ENCODE measurements around the gene KIAA0930. TPM values are rescaled to one million over a fixed set of nuclear protein-coding genes. Genes with fewer than 3 reads are reported as not detected.

KIAA0930 gene
- total RNA-seq, 1 experiment from 2014 or later = 55.5 TPM

GRCh38 chr22:45235851-45236342 lies 4.8 kb downstream of the KIAA0930 start:
- Histone ChIP-seq H3K4me1 (replicated peaks; ENCODE audit: insufficient read depth) (peaks cover 8% of the 10 kb centered on the region), H3K79me2 (ENCODE audit: low read depth) (peaks cover 9% of the 10 kb centered on the region; the same call in 1 of the 2 replicates), H3K27me3 (ENCODE audit: insufficient read depth, low read depth) (no peaks in the 10 kb centered on the region), H3K9me3 (ENCODE audit: insufficient read depth, low read depth) (no peaks in the 10 kb centered on the region), H4K20me1 (ENCODE audit: insufficient read depth) (peaks cover 11% of the 10 kb centered on the region; the same call in 1 of the 2 replicates), H3K4me2 (no peak overlapping the region), H3K36me3 (ENCODE audit: low read depth) (no peaks in the 10 kb centered on the region), H2AFZ (no peak overlapping the region), H3K9me2 (ENCODE audit: insufficient read depth) (no peaks in the 10 kb centered on the region), H3F3A (ENCODE audit: insufficient read depth, low read depth) (no peaks in the 10 kb centered on the region), H3K4me3 (no peak overlapping the region), H3K27ac (no peak overlapping the region)
- no TSS peak for BruUV-seq (replicated peaks)
- ChIA-PET CTCF (interaction anchor here (0.5 kb wide), 1 partner anchor 11 kb away, joined by 3 read pairs; no protein-coding TSS in a partner anchor), POLR2A (ENCODE audit: unreplicated experiment) (no interaction called here)
- DNase-seq = no peak
- intact Hi-C loops (cut with micrococcal nuclease; ENCODE audit: unreplicated experiment) = no loop called here
- TF ChIP-seq EZH2 (IDR thresholded peaks at IDR 0.05; ENCODE audit: low read depth) (no peak), CTCF (conservative IDR thresholded peaks at IDR 0.05) (no peak)

- peaks cover 9% of the 10 kb centered on the region; the same call in 1 of the 2 replicates for H3K79me2 ChIP-seq (ENCODE audit: low read depth)
- POLR2A ChIA-PET (ENCODE audit: unreplicated experiment) = no interaction called here
- DNase-seq = no peak
- no peak overlapping the region for H2AFZ ChIP-seq
- no TSS peak for BruUV-seq (replicated peaks)
- CTCF ChIA-PET = interaction anchor here (0.5 kb wide), 1 partner anchor 11 kb away, joined by 3 read pairs; no protein-coding TSS in a partner anchor
- H3K27ac ChIP-seq = no peak overlapping the region
- H3K9me3 ChIP-seq (ENCODE audit: insufficient read depth, low read depth) = no peaks in the 10 kb centered on the region
- H4K20me1 ChIP-seq (ENCODE audit: insufficient read depth) = peaks cover 11% of the 10 kb centered on the region; the same call in 1 of the 2 replicates
- H3K4me1 ChIP-seq (replicated peaks; ENCODE audit: insufficient read depth) = peaks cover 8% of the 10 kb centered on the region
- TF ChIP-seq CTCF (conservative IDR thresholded peaks at IDR 0.05) (no peak), EZH2 (IDR thresholded peaks at IDR 0.05; ENCODE audit: low read depth) (no peak)
- H3K4me3 ChIP-seq = no peak overlapping the region
- H3K9me2 ChIP-seq (ENCODE audit: insufficient read depth) = no peaks in the 10 kb centered on the region
- no peak overlapping the region for H3K4me2 ChIP-seq
- no peaks in the 10 kb centered on the region for H3K36me3 ChIP-seq (ENCODE audit: low read depth)
- no peaks in the 10 kb centered on the region for H3F3A ChIP-seq (ENCODE audit: insufficient read depth, low read depth)
- H3K27me3 ChIP-seq (ENCODE audit: insufficient read depth, low read depth) = no peaks in the 10 kb centered on the region
- intact Hi-C loops (cut with micrococcal nuclease; ENCODE audit: unreplicated experiment) = no loop called here
Observed at GRCh38 chr22:45235101-45235777, 5.5 kb downstream of the KIAA0930 start.

- no peaks in the 10 kb centered on the region for H3K36me3 ChIP-seq (ENCODE audit: low read depth)
- H3K79me2 ChIP-seq (ENCODE audit: low read depth) = no peaks in the 10 kb centered on the region
Observed at GRCh38 chr22:45233827-45234226, 6.9 kb downstream of the KIAA0930 start.

More at GRCh38 chr22:45233827-45234226, 6.9 kb downstream of the KIAA0930 start:
- no peaks in the 10 kb centered on the region for H3K4me1 ChIP-seq (replicated peaks; ENCODE audit: insufficient read depth)
- H3K9me3 ChIP-seq (ENCODE audit: insufficient read depth, low read depth) = no peaks in the 10 kb centered on the region
- TF ChIP-seq CTCF (conservative IDR thresholded peaks at IDR 0.05) (no peak), EZH2 (IDR thresholded peaks at IDR 0.05; ENCODE audit: low read depth) (no peak)
- no peaks in the 10 kb centered on the region for H3F3A ChIP-seq (ENCODE audit: insufficient read depth, low read depth)
- H3K4me3 ChIP-seq = no peak overlapping the region
- H3K27me3 ChIP-seq (ENCODE audit: insufficient read depth, low read depth) = no peaks in the 10 kb centered on the region
- no peak overlapping the region for H2AFZ ChIP-seq
- ChIA-PET POLR2A (ENCODE audit: unreplicated experiment) (no interaction called here), CTCF (no interaction called here)
- no peaks in the 10 kb centered on the region for H3K9me2 ChIP-seq (ENCODE audit: insufficient read depth)
- 0 out of 2 replicates have a peak, but pooled peaks cover 1% of the 10 kb centered on the region for H4K20me1 ChIP-seq (ENCODE audit: insufficient read depth)
- DNase-seq = no peak
- no TSS peak for BruUV-seq (replicated peaks)
- intact Hi-C loops (cut with micrococcal nuclease; ENCODE audit: unreplicated experiment) = no loop called here
- H3K4me2 ChIP-seq = no peak overlapping the region
- no peak overlapping the region for H3K27ac ChIP-seq

Measured in PC-9 (cell line).